ENCODE data around the gene TMEM181. TPM values are rescaled to one million over a fixed set of nuclear protein-coding genes. Genes with fewer than 3 reads are reported as not detected.

Gene TMEM181
- total and polyA plus RNA-seq, 2 of the 13 experiments (the other 11 are each of a cell fraction or from before 2014, with no cell fraction given) = 59.1 to 108 TPM

DNA sequence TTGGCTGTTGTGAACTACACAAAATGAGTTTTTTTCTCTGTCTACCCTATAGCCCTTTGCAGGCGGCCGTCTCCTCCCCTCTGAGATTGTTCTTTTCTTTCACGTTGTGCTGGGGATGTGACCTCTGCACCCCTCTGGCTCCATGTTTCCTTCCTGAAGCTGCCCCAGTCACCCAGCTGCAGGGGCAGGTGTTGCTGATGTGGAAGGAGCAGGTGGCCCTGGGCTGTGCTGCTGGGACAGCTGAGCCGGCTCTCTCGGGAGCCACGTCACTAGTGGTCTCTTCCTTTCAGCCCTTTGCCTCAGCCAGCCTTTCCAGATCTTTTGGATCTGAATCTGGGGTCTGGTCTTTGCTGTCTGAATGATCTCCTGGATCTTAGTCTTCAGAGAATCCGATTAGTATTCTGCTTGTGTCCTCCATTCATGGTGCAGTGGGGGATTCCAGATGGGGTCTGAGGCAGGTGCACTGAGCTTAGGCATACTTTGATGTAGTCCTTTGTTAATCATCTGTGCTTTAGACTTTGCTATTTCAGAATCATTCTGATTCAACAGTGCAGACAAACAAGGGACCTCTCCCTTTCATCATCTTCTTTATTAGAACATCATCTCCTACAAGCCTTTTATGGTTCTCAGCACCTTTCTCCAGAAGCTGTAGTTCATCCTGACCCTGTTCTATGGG, 31.4 kb downstream of the TMEM181 start:
- Histone ChIP-seq H3K9me3 (ENCODE audit: low read length) (no peaks in the 10 kb centered on the region), H2AFZ (ENCODE audit: low read length) (no peak overlapping the region), H3K27ac (ENCODE audit: extremely low read length, insufficient read depth, low read length) (no peak overlapping the region), H3K4me2 (ENCODE audit: low read depth, low read length) (no peak overlapping the region), H3K4me3 (replicated peaks in 1 of 3; ENCODE audit: insufficient read depth in 1 of 3, low read depth in 2 of 3, low read length in 3 of 3) (no peak overlapping the region), H3K27me3 (ENCODE audit: control insufficient read depth in 1 of 2, insufficient read depth in 2 of 2, low read length in 2 of 2) (no peaks in the 10 kb centered on the region), H3K4me1 (ENCODE audit: insufficient read depth, low read length) (no peaks in the 10 kb centered on the region), H3K79me2 (ENCODE audit: insufficient read depth, low read length) (no peaks in the 10 kb centered on the region), H3K36me3 (replicated peaks in 1 of 2; ENCODE audit: control insufficient read depth in 1 of 2, insufficient read depth in 2 of 2, low read length in 2 of 2) (peaks cover 51 to 96% of the 10 kb centered on the region in 2 experiments), H3K9ac (ENCODE audit: insufficient read depth, low read depth, low read length) (no peak overlapping the region), H4K20me1 (ENCODE audit: insufficient read depth, low read length) (peaks cover 29% of the 10 kb centered on the region; the same call in 1 of the 2 replicates)
- BruUV-seq (replicated peaks) = no TSS peak
- ChIA-PET CTCF (ENCODE audit: low intra/inter-chr PET ratio, low total read pairs) (no interaction called here), POLR2A (no interaction called here)
- DNase-seq (ENCODE audit: low spot score) (no peak), ATAC-seq (no peak), FAIRE-seq (no peak)
- in situ Hi-C loops (cut with HindIII; ENCODE audit: extremely low pct_ligation_motif_present, low pct_unique_long_range_greater_than_20kb) = no loop called here
- TF ChIP-seq ZFY (CRISPR knock-in tag; IDR thresholded peaks at IDR 0.05) (no peak), POLR2G (IDR thresholded peaks at IDR 0.05; ENCODE audit: low read depth, low read length) (0 out of 2 replicates have a peak, but pooled peaks have one; percentile 9)
- intact Hi-C loops (cut with micrococcal nuclease; ENCODE audit: unreplicated experiment) = no loop called here
- WGBS (ENCODE audit: low lambda C conversion rate) = 91% methylated on average over 7 of the region's 7 CpGs

DNA sequence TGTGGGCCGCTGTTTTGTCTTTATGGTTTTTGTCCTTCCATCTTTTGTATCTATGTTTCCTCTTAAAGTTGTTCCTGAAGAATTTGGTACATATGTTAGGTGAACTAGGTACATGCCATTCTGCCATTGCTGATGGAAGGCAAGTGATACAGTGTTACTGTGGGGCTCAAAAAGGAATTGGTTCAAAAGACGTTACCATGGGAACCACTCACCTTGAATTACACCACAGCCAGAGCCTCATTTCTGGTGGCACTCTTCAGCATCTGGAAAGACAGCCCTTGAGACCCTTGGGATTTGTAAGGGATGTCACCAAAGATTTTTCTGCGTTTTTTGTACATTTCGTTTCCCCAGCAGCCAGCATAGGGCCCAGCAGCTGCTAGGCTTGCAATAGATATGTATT, 31.9 kb downstream of the TMEM181 start:
- CTCF ChIA-PET (ENCODE audit: low intra/inter-chr PET ratio, low total read pairs) = no interaction called here
- H4K20me1 ChIP-seq (ENCODE audit: insufficient read depth, low read length) = peaks cover 28% of the 10 kb centered on the region; the same call in 1 of the 2 replicates
- TF ChIP-seq ZNF430 (CRISPR knock-in tag; IDR thresholded peaks at IDR 0.05) (no peak), ISL2 (CRISPR knock-in tag; IDR thresholded peaks at IDR 0.05) (no peak), ELF1 (CRISPR knock-in tag; IDR thresholded peaks at IDR 0.05) (no peak), NFRKB (IDR thresholded peaks at IDR 0.05) (no peak), MED13 (CRISPR knock-in tag; IDR thresholded peaks at IDR 0.05) (no peak), ZNF33A (CRISPR knock-in tag; IDR thresholded peaks at IDR 0.05; ENCODE audit: borderline replicate concordance) (no peak), ZNF205 (CRISPR knock-in tag; IDR thresholded peaks at IDR 0.05) (no peak), RFX3 (CRISPR knock-in tag; IDR thresholded peaks at IDR 0.05) (no peak; the same call in 1 of the 2 replicates), ETV6 (CRISPR knock-in tag; conservative IDR thresholded peaks at IDR 0.05) (no peak), NR2C2 (CRISPR knock-in tag; IDR thresholded peaks at IDR 0.05; ENCODE audit: borderline replicate concordance) (no peak), RARG (CRISPR knock-in tag; IDR thresholded peaks at IDR 0.05; ENCODE audit: low read depth) (no peak), SOX13 (IDR thresholded peaks at IDR 0.05) (no peak), SOX13 (CRISPR knock-in tag; conservative IDR thresholded peaks at IDR 0.05 in 1 of 2, IDR thresholded peaks at IDR 0.05 in 1 of 2) (no peak)
- TF ChIP-seq, protein P1, sequence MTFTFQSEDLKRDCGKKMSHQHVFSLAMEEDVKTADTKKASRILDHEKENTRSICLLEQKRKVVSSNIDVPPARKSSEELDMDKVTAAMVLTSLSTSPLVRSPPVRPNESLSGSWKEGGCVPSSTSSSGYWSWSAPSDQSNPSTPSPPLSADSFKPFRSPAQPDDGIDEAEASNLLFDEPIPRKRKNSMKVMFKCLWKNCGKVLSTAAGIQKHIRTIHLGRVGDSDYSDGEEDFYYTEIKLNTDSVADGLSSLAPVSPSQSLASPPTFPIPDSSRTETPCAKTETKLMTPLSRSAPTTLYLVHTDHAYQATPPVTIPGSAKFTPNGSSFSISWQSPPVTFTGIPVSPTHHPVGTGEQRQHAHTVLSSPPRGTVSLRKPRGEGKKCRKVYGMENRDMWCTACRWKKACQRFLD (CRISPR knock-in tag; IDR thresholded peaks at IDR 0.05; ENCODE audit: borderline replicate concordance) = no peak
- TF ChIP-seq, protein P2, sequence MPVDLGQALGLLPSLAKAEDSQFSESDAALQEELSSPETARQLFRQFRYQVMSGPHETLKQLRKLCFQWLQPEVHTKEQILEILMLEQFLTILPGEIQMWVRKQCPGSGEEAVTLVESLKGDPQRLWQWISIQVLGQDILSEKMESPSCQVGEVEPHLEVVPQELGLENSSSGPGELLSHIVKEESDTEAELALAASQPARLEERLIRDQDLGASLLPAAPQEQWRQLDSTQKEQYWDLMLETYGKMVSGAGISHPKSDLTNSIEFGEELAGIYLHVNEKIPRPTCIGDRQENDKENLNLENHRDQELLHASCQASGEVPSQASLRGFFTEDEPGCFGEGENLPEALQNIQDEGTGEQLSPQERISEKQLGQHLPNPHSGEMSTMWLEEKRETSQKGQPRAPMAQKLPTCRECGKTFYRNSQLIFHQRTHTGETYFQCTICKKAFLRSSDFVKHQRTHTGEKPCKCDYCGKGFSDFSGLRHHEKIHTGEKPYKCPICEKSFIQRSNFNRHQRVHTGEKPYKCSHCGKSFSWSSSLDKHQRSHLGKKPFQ (CRISPR knock-in tag; IDR thresholded peaks at IDR 0.05; ENCODE audit: insufficient replicate concordance) = no peak
- H3K9me3 ChIP-seq (ENCODE audit: low read length) = no peaks in the 10 kb centered on the region
- no peak for DNase-seq (ENCODE audit: low spot score)
- FAIRE-seq = no peak
- no peaks in the 10 kb centered on the region for H3K27me3 ChIP-seq (ENCODE audit: control insufficient read depth in 1 of 2, insufficient read depth in 2 of 2, low read length in 2 of 2)
- H3K27ac ChIP-seq (ENCODE audit: extremely low read length, insufficient read depth, low read length) = no peak overlapping the region
- BruUV-seq (replicated peaks) = no TSS peak
- H3K4me3 ChIP-seq (replicated peaks in 1 of 3; ENCODE audit: insufficient read depth in 1 of 3, low read depth in 2 of 3, low read length in 3 of 3) = no peak overlapping the region
- H3K4me1 ChIP-seq (ENCODE audit: insufficient read depth, low read length) = no peaks in the 10 kb centered on the region
- WGBS (ENCODE audit: low lambda C conversion rate) = 93% methylated on average over 4 of the region's 4 CpGs
- peaks cover 51 to 96% of the 10 kb centered on the region in 2 experiments for H3K36me3 ChIP-seq (replicated peaks in 1 of 2; ENCODE audit: control insufficient read depth in 1 of 2, insufficient read depth in 2 of 2, low read length in 2 of 2)
- H3K79me2 ChIP-seq (ENCODE audit: insufficient read depth, low read length) = peaks cover 2% of the 10 kb centered on the region
- in situ Hi-C loops (cut with HindIII; ENCODE audit: extremely low pct_ligation_motif_present, low pct_unique_long_range_greater_than_20kb) (no loop called here), intact Hi-C loops (cut with micrococcal nuclease; ENCODE audit: unreplicated experiment) (no loop called here)
- no peak overlapping the region for H3K9ac ChIP-seq (ENCODE audit: insufficient read depth, low read depth, low read length)
- H2AFZ ChIP-seq (ENCODE audit: low read length) = no peak overlapping the region
- no peak overlapping the region for H3K4me2 ChIP-seq (ENCODE audit: low read depth, low read length)
- ATAC-seq = no peak
- POLR2A ChIA-PET = no interaction called here

Measured in HepG2 (cell line).